ENCODE measurements around the gene MCM3AP. TPM values are rescaled to one million over a fixed set of nuclear protein-coding genes. Genes with fewer than 3 reads are reported as not detected.

MCM3AP gene
- total RNA-seq, 1 experiment from 2014 or later, result 88.4 TPM

DNA sequence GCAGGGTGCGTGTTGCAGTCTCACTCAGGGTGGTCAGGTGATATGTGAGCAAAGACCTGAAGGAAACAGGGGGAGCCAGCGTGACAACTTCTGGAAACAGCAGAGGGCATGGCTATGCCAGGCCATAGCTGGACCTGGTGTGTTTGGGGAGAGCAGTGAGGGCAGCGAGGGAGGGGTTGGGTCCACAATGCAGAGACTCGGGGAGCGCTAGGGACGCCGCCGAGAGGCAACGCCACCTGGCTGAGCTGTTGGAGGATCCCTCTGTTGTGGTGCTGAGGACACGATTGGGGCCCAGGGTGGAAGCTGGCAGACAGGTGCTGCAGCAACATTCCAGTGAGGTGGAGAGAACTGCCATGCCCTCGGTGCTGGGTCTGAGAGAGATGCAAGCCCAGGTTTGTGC lies 30.2 kb downstream of the MCM3AP start:
- no peak for ATAC-seq
- no TSS peak for BruUV-seq (replicated peaks)
- H3K4me1 ChIP-seq (ENCODE audit: control insufficient read depth in 1 of 2, insufficient read depth in 2 of 2, low read length in 2 of 2), result no peaks in the 10 kb centered on the region

More for the DNA sequence above, 30.2 kb downstream of the MCM3AP start:
- TF ChIP-seq CBX3 (IDR thresholded peaks at IDR 0.05; ENCODE audit: low read depth), result no peak
- TF ChIP-seq, protein P1, sequence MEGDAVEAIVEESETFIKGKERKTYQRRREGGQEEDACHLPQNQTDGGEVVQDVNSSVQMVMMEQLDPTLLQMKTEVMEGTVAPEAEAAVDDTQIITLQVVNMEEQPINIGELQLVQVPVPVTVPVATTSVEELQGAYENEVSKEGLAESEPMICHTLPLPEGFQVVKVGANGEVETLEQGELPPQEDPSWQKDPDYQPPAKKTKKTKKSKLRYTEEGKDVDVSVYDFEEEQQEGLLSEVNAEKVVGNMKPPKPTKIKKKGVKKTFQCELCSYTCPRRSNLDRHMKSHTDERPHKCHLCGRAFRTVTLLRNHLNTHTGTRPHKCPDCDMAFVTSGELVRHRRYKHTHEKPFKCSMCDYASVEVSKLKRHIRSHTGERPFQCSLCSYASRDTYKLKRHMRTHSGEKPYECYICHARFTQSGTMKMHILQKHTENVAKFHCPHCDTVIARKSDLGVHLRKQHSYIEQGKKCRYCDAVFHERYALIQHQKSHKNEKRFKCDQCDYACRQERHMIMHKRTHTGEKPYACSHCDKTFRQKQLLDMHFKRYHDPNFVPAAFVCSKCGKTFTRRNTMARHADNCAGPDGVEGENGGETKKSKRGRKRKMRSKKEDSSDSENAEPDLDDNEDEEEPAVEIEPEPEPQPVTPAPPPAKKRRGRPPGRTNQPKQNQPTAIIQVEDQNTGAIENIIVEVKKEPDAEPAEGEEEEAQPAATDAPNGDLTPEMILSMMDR (IDR thresholded peaks at IDR 0.05 in 2 of 3, conservative IDR thresholded peaks at IDR 0.05 in 1 of 3; ENCODE audit: borderline replicate concordance in 1 of 3, insufficient read depth in 1 of 3, low read depth in 2 of 3, low read length in 2 of 3), result no peak
- TF ChIP-seq CEBPB (IDR thresholded peaks at IDR 0.05; ENCODE audit: low read depth), result no peak
- TF ChIP-seq SP1 (IDR thresholded peaks at IDR 0.05; ENCODE audit: low read depth), result no peak
- TF ChIP-seq, protein P2, sequence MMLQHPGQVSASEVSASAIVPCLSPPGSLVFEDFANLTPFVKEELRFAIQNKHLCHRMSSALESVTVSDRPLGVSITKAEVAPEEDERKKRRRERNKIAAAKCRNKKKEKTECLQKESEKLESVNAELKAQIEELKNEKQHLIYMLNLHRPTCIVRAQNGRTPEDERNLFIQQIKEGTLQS (IDR thresholded peaks at IDR 0.05), result no peak
- no peak for TF ChIP-seq POLR2AphosphoS5 (IDR thresholded peaks at IDR 0.05; ENCODE audit: low read depth, low read length)
- TF ChIP-seq, protein P3, sequence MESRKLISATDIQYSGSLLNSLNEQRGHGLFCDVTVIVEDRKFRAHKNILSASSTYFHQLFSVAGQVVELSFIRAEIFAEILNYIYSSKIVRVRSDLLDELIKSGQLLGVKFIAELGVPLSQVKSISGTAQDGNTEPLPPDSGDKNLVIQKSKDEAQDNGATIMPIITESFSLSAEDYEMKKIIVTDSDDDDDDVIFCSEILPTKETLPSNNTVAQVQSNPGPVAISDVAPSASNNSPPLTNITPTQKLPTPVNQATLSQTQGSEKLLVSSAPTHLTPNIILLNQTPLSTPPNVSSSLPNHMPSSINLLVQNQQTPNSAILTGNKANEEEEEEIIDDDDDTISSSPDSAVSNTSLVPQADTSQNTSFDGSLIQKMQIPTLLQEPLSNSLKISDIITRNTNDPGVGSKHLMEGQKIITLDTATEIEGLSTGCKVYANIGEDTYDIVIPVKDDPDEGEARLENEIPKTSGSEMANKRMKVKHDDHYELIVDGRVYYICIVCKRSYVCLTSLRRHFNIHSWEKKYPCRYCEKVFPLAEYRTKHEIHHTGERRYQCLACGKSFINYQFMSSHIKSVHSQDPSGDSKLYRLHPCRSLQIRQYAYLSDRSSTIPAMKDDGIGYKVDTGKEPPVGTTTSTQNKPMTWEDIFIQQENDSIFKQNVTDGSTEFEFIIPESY (IDR thresholded peaks at IDR 0.05; ENCODE audit: extremely low read depth, insufficient replicate concordance, low read length), result no peak
- no peak for TF ChIP-seq SIN3A (IDR thresholded peaks at IDR 0.05; ENCODE audit: low read depth)
- no peak for TF ChIP-seq YY1 (IDR thresholded peaks at IDR 0.05; ENCODE audit: extremely low read depth, insufficient replicate concordance, low read depth, low read length)
- TF ChIP-seq ELF1 (IDR thresholded peaks at IDR 0.05; ENCODE audit: borderline replicate concordance, low read depth), result no peak
- TF ChIP-seq POLR2A (IDR thresholded peaks at IDR 0.05; ENCODE audit: borderline replicate concordance, extremely low read depth, insufficient read depth, insufficient read length), result no peak
- TF ChIP-seq EZH2 (IDR thresholded peaks at IDR 0.05), result no peak
- TF ChIP-seq, protein P4, sequence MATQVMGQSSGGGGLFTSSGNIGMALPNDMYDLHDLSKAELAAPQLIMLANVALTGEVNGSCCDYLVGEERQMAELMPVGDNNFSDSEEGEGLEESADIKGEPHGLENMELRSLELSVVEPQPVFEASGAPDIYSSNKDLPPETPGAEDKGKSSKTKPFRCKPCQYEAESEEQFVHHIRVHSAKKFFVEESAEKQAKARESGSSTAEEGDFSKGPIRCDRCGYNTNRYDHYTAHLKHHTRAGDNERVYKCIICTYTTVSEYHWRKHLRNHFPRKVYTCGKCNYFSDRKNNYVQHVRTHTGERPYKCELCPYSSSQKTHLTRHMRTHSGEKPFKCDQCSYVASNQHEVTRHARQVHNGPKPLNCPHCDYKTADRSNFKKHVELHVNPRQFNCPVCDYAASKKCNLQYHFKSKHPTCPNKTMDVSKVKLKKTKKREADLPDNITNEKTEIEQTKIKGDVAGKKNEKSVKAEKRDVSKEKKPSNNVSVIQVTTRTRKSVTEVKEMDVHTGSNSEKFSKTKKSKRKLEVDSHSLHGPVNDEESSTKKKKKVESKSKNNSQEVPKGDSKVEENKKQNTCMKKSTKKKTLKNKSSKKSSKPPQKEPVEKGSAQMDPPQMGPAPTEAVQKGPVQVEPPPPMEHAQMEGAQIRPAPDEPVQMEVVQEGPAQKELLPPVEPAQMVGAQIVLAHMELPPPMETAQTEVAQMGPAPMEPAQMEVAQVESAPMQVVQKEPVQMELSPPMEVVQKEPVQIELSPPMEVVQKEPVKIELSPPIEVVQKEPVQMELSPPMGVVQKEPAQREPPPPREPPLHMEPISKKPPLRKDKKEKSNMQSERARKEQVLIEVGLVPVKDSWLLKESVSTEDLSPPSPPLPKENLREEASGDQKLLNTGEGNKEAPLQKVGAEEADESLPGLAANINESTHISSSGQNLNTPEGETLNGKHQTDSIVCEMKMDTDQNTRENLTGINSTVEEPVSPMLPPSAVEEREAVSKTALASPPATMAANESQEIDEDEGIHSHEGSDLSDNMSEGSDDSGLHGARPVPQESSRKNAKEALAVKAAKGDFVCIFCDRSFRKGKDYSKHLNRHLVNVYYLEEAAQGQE (IDR thresholded peaks at IDR 0.05; ENCODE audit: low read depth), result no peak
- no peak for TF ChIP-seq RAD21 (IDR thresholded peaks at IDR 0.05; ENCODE audit: low read depth)
- TF ChIP-seq ZNF274 (IDR thresholded peaks at IDR 0.05; ENCODE audit: low read depth, low read length), result no peak
- no peak for TF ChIP-seq ZFX (IDR thresholded peaks at IDR 0.05)
- no peak for TF ChIP-seq MAX (IDR thresholded peaks at IDR 0.05)
- no peak for TF ChIP-seq EZH2phosphoT487 (IDR thresholded peaks at IDR 0.05; ENCODE audit: borderline replicate concordance)
- TF ChIP-seq SRF (IDR thresholded peaks at IDR 0.05; ENCODE audit: low read depth), result no peak
- ChIA-PET POLR2A (no interaction called here), CTCF (no interaction called here), RAD21 (ENCODE audit: low non-redundant PET in 1 of 2, low total read pairs in 2 of 2, uncharacterized antibody in 2 of 2, unreplicated experiment in 2 of 2) (no interaction called here)
- Histone ChIP-seq H3K27ac (ENCODE audit: low read depth, low read length) (no peak overlapping the region), H3K36me3 (ENCODE audit: control insufficient read depth in 1 of 2, insufficient read depth in 2 of 2, low read length in 2 of 2) (peaks cover 34 to 73% of the 10 kb centered on the region in 2 experiments), H3K4me2 (ENCODE audit: low read length) (no peak overlapping the region), H3K9ac (ENCODE audit: low read length) (no peak overlapping the region), H3K9me2 (ENCODE audit: insufficient read depth) (no peaks in the 10 kb centered on the region), H3K79me2 (ENCODE audit: insufficient read depth, low read length) (peaks cover 4% of the 10 kb centered on the region), H3K4me3 (replicated peaks in 1 of 2; ENCODE audit: low read depth in 1 of 2, low read length in 2 of 2) (no peak overlapping the region), H3K27me3 (ENCODE audit: insufficient read depth, low read length) (no peaks in the 10 kb centered on the region), H4K20me1 (ENCODE audit: insufficient read depth) (no peaks in the 10 kb centered on the region), H3K9me3 (ENCODE audit: control insufficient read depth in 1 of 2, insufficient read depth in 1 of 2, low read depth in 1 of 2, low read length in 2 of 2) (no peaks in the 10 kb centered on the region), H2AFZ (ENCODE audit: low read depth, low read length, poor library complexity, severe bottlenecking) (no peak overlapping the region)
- DNase-seq (ENCODE audit: low read depth, low spot score), result no peak
- intact Hi-C loops (cut with micrococcal nuclease), result no loop called here
